HCT116 (cell line): Measurements from ENCODE around the gene CLCF1. TPM values are rescaled to one million over a fixed set of nuclear protein-coding genes. Genes with fewer than 3 reads are reported as not detected.

Source experiments
- ATAC-seq: fragments of 200-7000 bp; cut with Tn5 transposase; 2 replicates; pipeline ENCODE4 v1.9.1; 2020; ENCODE audit warnings: mild to moderate bottlenecking, moderate library complexity
- BruUV-seq: library from RNA; stranded (reverse); fragments of 400-500 nt; replicated peaks from 2 replicates; lab custom pipeline; 2021; lab: Mats Ljungman, UMichigan
- CTCF ChIA-PET: fragments of 300-600 bp; sonication (Branson Sonifier 250); formaldehyde crosslinking; loops from one replicate; lab custom pipeline; 2021; ENCODE audit warnings: antibody characterized with exemption; lab: Charles Lee
- POLR2A ChIA-PET: fragments of 300-600, 350-600 bp; sonication (Branson Sonifier 250); formaldehyde crosslinking; loops from one replicate; lab custom pipeline; 2021; ENCODE audit warnings: antibody characterized with exemption; lab: Charles Lee
- RAD21 ChIA-PET, 2 experiments: fragments of 300-600 bp; sonication (Branson Sonifier 250); formaldehyde crosslinking; loops; one replicate each; lab custom pipeline; 2023; ENCODE audit warnings: low total read pairs in 2 of 2; ENCODE audit not compliant: uncharacterized antibody in 2 of 2, unreplicated experiment in 2 of 2, low non-redundant PET in 1 of 2; lab: Charles Lee
- DNase-seq: peaks from one replicate; pipeline ENCODE4 v3.0.0-alpha.2; 2010; ENCODE audit warnings: low read depth, low spot score
- H2AFZ ChIP-seq: fragments of 200-600 bp; shearing (Covaris generic), sonication (generic); 2 replicates; pipeline ENCODE4 v1.6.1; 2017; ENCODE audit warnings: low read depth, mixed run types, mixed read lengths, antibody characterized with exemption, low read length; ENCODE audit not compliant: poor library complexity, severe bottlenecking
- H3K27ac ChIP-seq: 2 replicates; pipeline ENCODE4 v1.5.1; 2012; ENCODE audit warnings: low read depth, low read length
- H3K27me3 ChIP-seq: fragments of 200-600 bp; sonication (generic); 2 replicates; pipeline ENCODE4 v1.6.1; 2016; ENCODE audit warnings: mixed run types, low read length, mixed read lengths; ENCODE audit not compliant: insufficient read depth
- H3K36me3 ChIP-seq, 2 experiments: fragments of 200-500 bp in 1 of 2; fragments of 200-600 bp in 1 of 2; sonication (Bioruptor generic) in 1 of 2; sonication (generic) in 1 of 2; 2 replicates each; pipeline versions ENCODE4 v1.5.1 to v1.6.1; 2014 to 2016; ENCODE audit warnings: low read length in 2 of 2, inconsistent platforms in 1 of 2, mixed read lengths in 1 of 2, mixed run types in 1 of 2; ENCODE audit not compliant: insufficient read depth in 2 of 2, control insufficient read depth in 1 of 2
- H3K4me1 ChIP-seq, 2 experiments: fragments of 200-600 bp in 1 of 2; sonication (generic) in 1 of 2; 2 replicates each; pipeline versions ENCODE4 v1.5.1 to v1.6.1; 2012 to 2017; ENCODE audit warnings: low read length in 2 of 2, inconsistent platforms in 1 of 2, mild to moderate bottlenecking in 1 of 2, mixed read lengths in 1 of 2, mixed run types in 1 of 2, moderate library complexity in 1 of 2; ENCODE audit not compliant: insufficient read depth in 2 of 2, control insufficient read depth in 1 of 2
- H3K4me2 ChIP-seq: fragments of 200-600 bp; sonication (generic); 2 replicates; pipeline ENCODE4 v1.6.1; 2017; ENCODE audit warnings: mixed run types, low read length, mixed read lengths
- H3K4me3 ChIP-seq, 2 experiments: fragments of 200-600 bp in 1 of 2; sonication (generic) in 1 of 2; replicated peaks in 1 of 2; 2 replicates each; pipeline ENCODE4 v1.5.1; 2011 to 2016; ENCODE audit warnings: low read length in 2 of 2, control low read depth in 1 of 2, low read depth in 1 of 2, mild to moderate bottlenecking in 1 of 2, mixed read lengths in 1 of 2, mixed run types in 1 of 2
- H3K79me2 ChIP-seq: fragments of 200-600 bp; sonication (generic); 2 replicates; pipeline ENCODE4 v1.6.1; 2017; ENCODE audit warnings: mild to moderate bottlenecking, mixed run types, low read length, moderate library complexity, mixed read lengths; ENCODE audit not compliant: insufficient read depth
- H3K9ac ChIP-seq: fragments of 200-600 bp; sonication (generic); 2 replicates; pipeline ENCODE4 v1.6.1; 2016; ENCODE audit warnings: low read length, mixed read lengths
- H3K9me2 ChIP-seq: fragments of 200-600 bp; sonication (generic), shearing (Covaris generic); 2 replicates; pipeline ENCODE4 v1.6.1; 2017; ENCODE audit warnings: mixed run types, mild to moderate bottlenecking, moderate library complexity; ENCODE audit not compliant: insufficient read depth
- H3K9me3 ChIP-seq, 2 experiments: fragments of 200-500 bp in 1 of 2; fragments of 200-600 bp in 1 of 2; sonication (Bioruptor generic) in 1 of 2; sonication (generic) in 1 of 2; 2 replicates each; pipeline ENCODE4 v1.6.1; 2014 to 2017; ENCODE audit warnings: low read length in 2 of 2, mixed read lengths in 2 of 2, inconsistent platforms in 1 of 2, low read depth in 1 of 2, mild to moderate bottlenecking in 1 of 2, mixed run types in 1 of 2, moderate library complexity in 1 of 2; ENCODE audit not compliant: control insufficient read depth in 1 of 2, insufficient read depth in 1 of 2
- H4K20me1 ChIP-seq: fragments of 200-600 bp; sonication (generic), shearing (Covaris generic); 2 replicates; pipeline ENCODE4 v1.6.1; 2017; ENCODE audit warnings: mixed run types, mild to moderate bottlenecking, moderate library complexity; ENCODE audit not compliant: insufficient read depth
- ATF3 ChIP-seq: IDR thresholded peaks from 2 replicates; pipeline ENCODE4 v1.6.1; 2012
- CBX3 ChIP-seq: IDR thresholded peaks from 2 replicates; pipeline ENCODE4 v1.6.1; 2012; ENCODE audit warnings: low read depth
- EZH2 ChIP-seq: fragments of 200-600 bp; sonication (generic); IDR thresholded peaks from 2 replicates; pipeline ENCODE4 v1.6.1; 2017; ENCODE audit warnings: antibody characterized with exemption, mixed run types
- EZH2phosphoT487 ChIP-seq: fragments of 200-600 bp; IDR thresholded peaks from 2 replicates; pipeline ENCODE4 v1.6.1; 2018; ENCODE audit warnings: antibody characterized with exemption, borderline replicate concordance
- FOSL1 ChIP-seq: IDR thresholded peaks from 2 replicates; pipeline ENCODE4 v1.6.1; 2012; ENCODE audit warnings: low read depth
- JUND ChIP-seq: IDR thresholded peaks from 2 replicates; pipeline ENCODE4 v1.6.1; 2012
- POLR2A ChIP-seq: IDR thresholded peaks from 2 replicates; pipeline ENCODE4 v1.7.0; 2011; ENCODE audit warnings: borderline replicate concordance; ENCODE audit not compliant: insufficient read depth, insufficient read length; ENCODE audit errors: extremely low read depth
- RAD21 ChIP-seq: IDR thresholded peaks from 2 replicates; pipeline ENCODE4 v1.6.1; 2012; ENCODE audit warnings: low read depth, mild to moderate bottlenecking
- REST ChIP-seq: IDR thresholded peaks from 2 replicates; pipeline ENCODE4 v1.6.1; 2012; ENCODE audit warnings: low read depth
- SRF ChIP-seq: IDR thresholded peaks from 2 replicates; pipeline ENCODE4 v1.6.1; 2012; ENCODE audit warnings: low read depth
- intact Hi-C: fragments of 100-400 bp; cut with micrococcal nuclease; formaldehyde crosslinking; loops from 2 replicates; pipeline ENCODE4 v1.10.0; 2022
- total RNA-seq: library from RNA; stranded (reverse); gene quantifications from one replicate; pipeline ENCODE4 v1.2.1, GENCODE V29; 2021; ENCODE audit not compliant: unreplicated experiment

Gene CLCF1
- total RNA-seq, 1 experiment from 2014 or later = 12.2 TPM

DNA sequence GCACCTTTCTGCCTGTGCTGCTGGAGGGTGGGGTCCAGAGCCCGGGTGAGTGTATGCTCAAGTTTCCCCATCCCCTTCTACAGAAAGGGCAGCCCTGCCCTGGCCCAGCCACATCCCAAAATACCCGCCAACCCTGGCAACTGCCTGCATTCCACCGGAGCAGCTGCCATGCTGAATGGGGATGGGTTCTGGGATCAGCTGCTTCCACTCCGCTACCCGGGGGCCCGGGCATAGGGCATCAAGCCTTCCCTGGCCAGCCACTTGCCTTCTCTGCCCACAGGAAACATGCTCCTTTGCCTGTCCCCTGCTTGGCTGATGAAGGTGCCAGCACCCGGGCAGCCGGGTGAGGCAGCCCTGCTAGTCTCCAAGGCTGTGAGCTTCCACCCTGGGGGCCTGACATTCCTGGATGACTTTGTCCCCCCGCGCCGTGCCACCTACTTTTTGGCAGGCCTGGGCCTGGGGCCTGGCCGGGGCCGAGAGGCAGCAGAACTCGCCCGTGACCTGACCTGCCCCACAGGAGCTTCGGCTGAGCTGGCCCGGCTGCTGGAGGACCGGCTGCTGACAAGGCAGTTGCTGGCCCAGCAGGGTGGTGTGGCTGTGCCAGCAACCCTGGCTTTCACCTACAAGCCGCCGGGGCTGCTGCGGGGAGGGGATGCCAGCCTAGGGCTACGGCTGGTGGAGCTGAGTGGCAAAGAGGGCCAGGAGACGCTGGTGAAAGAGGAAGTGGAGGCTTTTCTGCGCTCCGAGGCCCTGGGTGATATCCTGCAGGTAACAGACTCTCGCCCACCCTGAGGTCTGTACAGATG is 45.3 kb upstream of the CLCF1 start (continued):
- no peak for TF ChIP-seq REST
- no peak for TF ChIP-seq SRF
- TF ChIP-seq CBX3 = no peak
- TF ChIP-seq POLR2A = no peak
- no peak for TF ChIP-seq EZH2
- no peak for TF ChIP-seq RAD21

DNA sequence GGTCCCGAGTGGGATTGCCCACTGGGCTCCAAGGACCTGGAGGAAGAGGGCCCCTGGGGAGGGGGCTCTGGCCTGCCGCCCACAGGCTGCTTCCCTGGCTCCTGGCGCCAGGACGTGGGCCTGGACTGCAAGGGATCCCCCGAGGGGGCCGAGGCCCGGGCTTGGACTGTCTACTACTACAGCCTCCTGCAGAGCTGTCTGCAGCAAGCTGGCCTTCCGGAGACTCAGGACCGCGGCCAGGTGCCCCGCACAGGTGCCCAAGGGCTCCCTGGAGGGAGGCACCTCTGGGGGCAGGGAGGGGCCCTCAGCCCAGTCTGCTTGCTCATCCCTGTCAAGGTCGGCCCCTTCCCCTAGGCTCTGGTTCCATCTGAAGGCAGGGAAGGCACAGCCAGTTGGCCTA is 44.0 kb upstream of the CLCF1 start:
- no peaks in the 10 kb centered on the region for H3K9me3 ChIP-seq
- ATAC-seq (no peak), DNase-seq (no peak)
- no peaks in the 10 kb centered on the region for H3K79me2 ChIP-seq
- intact Hi-C loops = no loop called here
- no peak overlapping the region for H3K27ac ChIP-seq
- H3K36me3 ChIP-seq = no peaks in the 10 kb centered on the region
- no peaks in the 10 kb centered on the region for H3K9me2 ChIP-seq
- H3K4me3 ChIP-seq = no peak overlapping the region
- H3K27me3 ChIP-seq = no peaks in the 10 kb centered on the region
- no peak overlapping the region for H3K4me2 ChIP-seq
- RAD21 ChIA-PET = no interaction called here
- no peak overlapping the region for H2AFZ ChIP-seq
- no peak overlapping the region for H3K9ac ChIP-seq
- no peaks in the 10 kb centered on the region for H4K20me1 ChIP-seq
- TF ChIP-seq ATF3 (no peak), EZH2phosphoT487 (no peak), JUND (no peak), SRF (no peak), EZH2 (no peak), FOSL1 (no peak)
- TF ChIP-seq, all 23 proteins: peak for 0
- POLR2A ChIA-PET = no interaction called here
- no TSS peak for BruUV-seq
- peaks cover 19 to 47% of the 10 kb centered on the region in 2 experiments; a peak in 3 of 4 replicates for H3K4me1 ChIP-seq
- CTCF ChIA-PET = interaction anchor here (1.8 kb wide), 1 partner anchor 16 kb away, joined by 8 read pairs; the partner anchor contains the start of gene PPP1CA
